ENCODE results near the gene ABHD17C.

Gene ABHD17C

GRCh38 chr15:80790236-80790635, 95.1 kb downstream of the ABHD17C start:
- DNase-seq: no peak

GRCh38 chr15:80791004-80791403, 95.9 kb downstream of the ABHD17C start:
- no peak for DNase-seq

- no peak for DNase-seq
Observed at GRCh38 chr15:80796407-80796806, 101.3 kb downstream of the ABHD17C start.

GRCh38 chr15:80798911-80799310, 103.8 kb downstream of the ABHD17C start:
- DNase-seq: no peak

- DNase-seq: no peak
Observed at GRCh38 chr15:80800067-80800466, 105.0 kb downstream of the ABHD17C start.

- no peak for DNase-seq
Observed at GRCh38 chr15:80801891-80802680, 107.0 kb downstream of the ABHD17C start.

- DNase-seq: peak; percentile 3
Observed at GRCh38 chr15:80803580-80804525, 108.7 kb downstream of the ABHD17C start.

- DNase-seq: no peak
Observed at GRCh38 chr15:80804970-80805495, 109.9 kb downstream of the ABHD17C start.

Data from CD4-positive, alpha-beta T cell treated with Interleukin-17A for 1 hour (primary cell).